ENCODE data around the gene SHH.
A peak's percentile ranks its signal among the peaks of the same experiment; 100 is the strongest.

- TF ChIP-seq CTCF (IDR thresholded peaks at IDR 0.05), result peak; percentile 23 to 56 (median 40)
- no peak for TF ChIP-seq POLR2A (IDR thresholded peaks at IDR 0.05)
- TF ChIP-seq EP300 (IDR thresholded peaks at IDR 0.05), result no peak
Observed at GRCh38 chr7:155796381-155797261, 15.6 kb downstream of the SHH start.
